Suppressor macrophage treated with lipopolysaccharide for 4 hours (primary cell): ENCODE measurements around the gene PPP1R37.

ENCODE experiments used
- DNase-seq: peaks from one replicate; pipeline ENCODE4 v3.0.0-alpha.2; 2020

Gene PPP1R37

GRCh38 chr19:45071969-45072790, 20.8 kb upstream of the PPP1R37 start:
- DNase-seq: no peak

DNA sequence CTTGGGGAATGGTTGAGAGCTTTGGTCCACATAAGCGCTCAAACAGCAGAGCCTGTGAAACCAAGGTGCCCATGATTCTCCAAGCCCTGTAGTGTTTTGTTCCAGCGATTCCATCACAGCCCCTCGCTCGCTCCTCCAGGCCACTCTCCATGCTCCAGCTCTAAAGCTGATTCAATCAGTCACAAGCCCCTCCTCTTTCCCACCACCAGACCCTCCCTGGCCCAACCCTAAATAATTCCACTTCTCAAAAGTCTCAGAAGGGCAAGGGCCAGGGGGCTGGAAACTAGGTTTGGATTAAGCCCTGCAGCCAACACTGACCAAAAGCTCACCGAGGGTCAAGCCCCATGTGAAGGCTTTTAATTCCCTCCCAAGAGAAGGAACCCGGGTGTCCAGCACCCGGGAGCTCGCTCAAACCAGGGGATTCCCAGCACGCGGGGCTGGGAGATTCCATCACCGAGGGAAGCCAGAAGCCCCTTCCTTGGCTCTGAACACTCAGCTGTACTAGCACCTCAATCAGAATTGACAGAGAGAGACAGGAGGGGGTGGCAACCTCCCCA, 18.2 kb upstream of the PPP1R37 start:
- DNase-seq: no peak

DNA sequence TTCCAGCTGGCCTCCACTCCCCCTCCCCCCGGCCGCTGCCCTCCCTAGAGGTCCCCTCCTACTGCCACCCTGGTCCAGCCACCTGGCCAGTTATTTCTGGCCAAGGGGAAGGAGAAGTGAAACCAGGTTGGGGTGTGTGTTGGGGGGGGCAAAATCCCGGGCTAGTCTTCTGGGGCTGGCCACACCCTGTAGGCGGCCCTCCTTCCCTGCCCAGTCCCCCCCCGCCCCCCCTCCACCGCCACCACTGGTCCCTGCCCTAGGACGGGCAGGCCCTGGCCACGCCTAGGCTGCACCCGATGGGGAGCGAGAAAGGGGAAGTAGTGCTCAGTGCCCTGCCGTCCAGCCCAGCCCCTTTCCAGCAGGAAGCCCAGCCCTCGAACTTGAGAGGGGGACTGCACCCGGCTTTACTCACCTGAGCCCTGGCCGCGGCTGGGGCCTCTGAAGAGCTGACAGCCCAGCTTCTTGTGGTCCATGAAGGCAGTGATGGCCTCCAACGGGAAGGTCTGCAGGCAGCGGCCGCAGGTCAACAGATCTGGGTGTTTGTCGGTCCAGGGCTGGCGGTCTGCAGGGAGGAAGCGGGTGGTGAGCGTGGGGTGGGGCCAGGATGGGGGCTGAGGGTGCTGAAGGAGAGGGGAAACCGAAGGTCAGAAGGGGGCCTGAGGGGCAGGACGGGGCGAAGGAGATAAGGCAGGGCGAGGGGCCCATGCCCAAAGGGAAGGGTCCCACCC, 17.5 kb upstream of the PPP1R37 start:
- DNase-seq: peak; percentile 92

DNA sequence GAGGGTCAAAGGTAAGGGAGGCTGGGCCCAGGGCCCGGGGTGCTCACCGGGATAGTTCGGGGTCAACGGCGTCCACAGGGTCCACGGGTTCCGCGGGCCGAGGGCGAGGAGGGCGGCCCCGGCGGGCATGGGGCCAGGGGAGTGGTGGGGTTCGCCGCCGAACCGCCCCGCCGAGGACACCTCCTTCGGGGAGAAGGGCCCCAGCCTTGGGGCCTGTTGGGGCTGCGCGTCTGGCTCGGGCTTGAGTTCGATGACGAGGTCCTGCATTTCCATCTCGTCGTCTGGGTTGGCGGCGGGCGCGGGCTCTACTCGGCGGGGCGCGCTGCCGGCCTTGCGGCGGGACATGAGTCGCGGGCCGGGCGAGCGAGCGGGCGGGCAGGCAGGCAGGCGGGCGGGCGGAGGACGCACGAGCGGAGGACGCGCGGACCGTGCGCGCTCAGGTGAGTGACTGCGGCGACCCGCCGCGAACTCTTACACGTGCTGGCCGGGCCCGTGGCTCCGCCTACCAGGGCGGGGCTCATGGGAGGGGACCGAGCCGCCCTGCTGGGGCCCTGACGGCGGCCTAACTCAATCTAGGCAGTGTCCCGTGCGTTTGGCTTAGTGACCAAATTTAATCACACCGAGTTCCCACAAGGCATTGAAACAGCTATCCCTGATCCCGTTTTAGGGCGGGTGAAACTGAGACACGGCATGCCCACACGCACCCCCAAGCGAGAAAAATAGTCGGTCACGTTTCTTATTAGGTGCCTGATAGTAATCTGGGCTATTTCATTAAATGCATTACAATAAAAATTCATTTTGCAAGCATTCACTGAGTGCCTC, 16.7 kb upstream of the PPP1R37 start, which contains the start of gene ZNF296:
ZNF296 (minus strand) TSS at position 450 of the 822 bp plus-strand sequence; CDS start at position 345, 105 bp downstream.
- DNase-seq: peak; percentile 80

DNA sequence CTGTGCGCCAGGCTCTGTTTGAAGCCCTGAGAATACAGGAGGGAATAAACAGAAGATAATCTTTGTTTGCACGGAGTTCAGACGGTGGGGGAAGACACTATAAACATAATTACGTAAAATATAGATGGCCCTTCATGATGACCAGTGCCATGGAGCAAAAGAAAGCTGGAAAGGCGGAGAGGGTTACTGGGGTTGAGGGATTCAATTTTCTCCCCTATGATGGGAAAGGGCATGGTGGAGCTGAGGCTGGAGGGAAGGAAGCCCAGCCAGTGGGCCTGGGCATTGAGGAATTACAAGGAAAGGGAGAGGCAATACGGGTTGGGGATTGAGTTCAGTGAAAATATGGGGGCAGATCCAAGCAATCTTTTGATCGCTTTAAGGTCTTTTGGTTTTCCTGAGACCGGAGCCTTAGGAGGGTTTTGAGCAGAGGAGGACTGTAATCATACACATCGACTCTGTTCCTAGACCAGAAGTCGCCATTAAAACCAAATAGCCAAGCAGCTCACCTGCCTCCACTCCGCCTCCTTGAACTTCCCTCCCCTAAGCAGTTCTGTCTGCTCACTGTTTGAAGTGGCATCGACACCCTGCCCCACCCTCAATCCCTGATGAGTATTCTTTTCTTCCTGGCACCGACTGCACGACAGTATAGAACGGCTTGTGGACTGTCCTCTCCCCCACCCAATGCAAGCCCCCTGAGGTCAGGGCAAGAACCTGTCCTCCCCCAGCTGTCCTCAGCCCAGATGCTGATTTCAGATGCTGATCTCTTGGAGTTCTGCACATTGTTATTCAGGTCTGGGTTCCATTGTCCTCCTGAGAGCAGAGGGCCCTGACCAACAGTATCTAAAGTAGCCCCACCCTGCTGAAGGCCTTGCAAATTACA, 15.9 kb upstream of the PPP1R37 start:
- no peak for DNase-seq

DNA sequence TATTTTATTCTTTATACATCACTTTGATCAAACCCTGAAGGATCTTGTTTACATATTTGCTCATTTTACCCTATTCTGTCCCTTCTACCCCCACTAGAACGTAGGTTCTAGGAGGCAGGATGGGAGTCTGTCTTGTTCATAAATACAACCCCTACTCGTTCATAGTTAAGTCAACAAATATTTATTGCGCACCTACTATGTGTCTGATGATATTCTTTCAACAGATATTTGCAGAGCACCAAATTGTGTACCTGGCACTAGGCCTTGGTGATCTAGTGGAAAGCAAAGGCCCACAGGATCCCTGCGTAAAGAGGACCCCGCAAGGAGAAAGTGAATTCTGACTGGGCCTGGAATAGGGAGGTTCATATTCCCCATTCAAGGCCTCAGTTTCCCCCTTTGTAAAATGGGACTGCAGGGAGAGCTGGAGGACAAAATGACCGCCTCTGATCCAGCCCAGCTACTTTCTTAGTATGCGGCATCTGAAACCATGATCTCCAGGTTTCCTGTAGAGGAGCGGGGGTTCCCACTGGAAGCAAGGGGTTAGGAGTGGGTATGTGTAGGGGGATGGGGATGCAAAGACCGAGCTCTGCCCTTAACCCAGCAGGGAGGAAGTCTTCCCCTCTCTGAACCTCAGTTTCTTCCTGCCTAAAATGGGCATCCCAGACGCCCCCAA, 14.5 kb upstream of the PPP1R37 start:
- DNase-seq: no peak

GRCh38 chr19:45079063-45079910, 13.7 kb upstream of the PPP1R37 start, which contains the start of gene GEMIN7:
Gene GEMIN7 (plus strand): TSS chr19:45079260. CDS start chr19:45090115, 10,855 bp downstream.
- peak; percentile 81 for DNase-seq

- DNase-seq: no peak
These were observed 13.0 kb upstream of the PPP1R37 start for GRCh38 chr19:45079911-45080370.

- DNase-seq: no peak
These were observed 10.8 kb upstream of the PPP1R37 start for GRCh38 chr19:45082170-45082569.

DNA sequence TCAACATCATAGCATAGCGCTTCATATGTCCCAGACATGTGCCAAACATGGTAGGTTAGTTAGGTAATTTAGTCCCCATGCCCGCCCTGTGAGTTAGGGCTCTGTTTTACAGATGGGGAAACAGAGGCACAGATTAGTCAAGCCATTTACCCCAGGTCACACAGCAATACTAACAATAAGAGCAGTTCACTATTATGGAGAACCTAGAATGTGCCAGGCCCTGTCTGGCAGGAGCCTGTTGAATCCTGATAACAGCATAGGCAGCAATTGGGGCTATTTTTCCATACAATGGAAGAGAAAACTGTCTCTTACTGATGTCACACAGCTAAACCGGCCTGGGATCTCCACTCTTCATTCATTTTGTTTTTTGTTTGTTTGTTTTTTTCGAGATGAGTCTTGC, 6.5 kb upstream of the PPP1R37 start:
- DNase-seq: no peak

DNA sequence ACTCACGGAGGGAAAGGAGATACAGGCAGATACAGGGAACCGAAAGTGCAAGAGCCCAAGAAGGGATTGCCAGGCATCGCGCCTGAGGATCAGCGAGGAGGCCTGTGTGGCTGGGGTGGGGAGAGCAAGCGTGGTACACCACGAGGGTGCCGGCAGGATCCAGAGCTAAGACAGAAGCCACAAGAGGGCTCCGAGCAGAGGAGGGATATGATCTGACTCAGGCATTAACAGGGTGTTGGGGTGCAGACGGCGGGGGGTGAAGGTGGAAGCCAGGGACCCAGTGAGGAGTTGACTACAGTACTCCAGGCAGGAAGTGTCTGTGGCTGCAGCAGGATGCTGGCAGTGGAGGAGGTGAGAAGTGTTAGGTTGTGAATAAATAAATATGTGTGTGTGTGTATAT, 5.4 kb upstream of the PPP1R37 start:
- DNase-seq: peak; percentile 32

DNA sequence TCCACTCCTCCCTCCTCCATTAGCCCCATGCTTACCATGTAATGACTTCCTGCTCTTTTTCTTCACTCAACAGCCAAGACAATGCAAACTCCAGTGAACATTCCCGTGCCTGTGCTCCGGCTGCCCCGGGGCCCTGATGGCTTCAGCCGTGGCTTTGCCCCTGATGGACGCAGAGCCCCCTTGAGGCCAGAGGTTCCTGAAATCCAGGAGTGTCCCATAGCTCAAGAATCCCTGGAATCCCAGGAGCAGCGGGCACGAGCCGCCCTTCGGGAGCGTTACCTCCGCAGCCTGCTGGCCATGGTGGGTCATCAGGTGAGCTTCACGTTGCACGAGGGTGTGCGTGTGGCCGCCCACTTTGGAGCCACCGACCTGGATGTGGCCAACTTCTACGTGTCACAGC, 2.9 kb upstream of the PPP1R37 start:
- no peak for DNase-seq

DNA sequence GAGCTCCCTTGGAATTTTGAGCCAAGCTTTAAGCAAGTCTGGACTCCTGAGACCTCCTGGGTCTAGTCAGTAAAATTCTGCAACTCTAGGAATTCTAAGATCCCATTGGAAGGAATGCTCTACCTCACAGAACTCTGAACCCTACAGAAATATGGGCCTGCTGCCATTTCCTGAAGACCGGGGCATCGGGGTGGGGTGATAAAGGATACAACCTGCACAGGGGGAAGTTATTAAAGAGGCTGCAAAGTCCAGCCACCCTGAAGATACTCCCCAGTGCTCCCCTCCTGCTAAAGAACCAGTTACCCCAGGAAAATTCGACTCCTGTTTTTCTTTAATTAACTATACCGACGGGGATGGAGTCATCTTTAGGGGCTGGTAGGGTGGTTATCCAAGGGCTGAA, 2.4 kb upstream of the PPP1R37 start:
- no peak for DNase-seq

DNA sequence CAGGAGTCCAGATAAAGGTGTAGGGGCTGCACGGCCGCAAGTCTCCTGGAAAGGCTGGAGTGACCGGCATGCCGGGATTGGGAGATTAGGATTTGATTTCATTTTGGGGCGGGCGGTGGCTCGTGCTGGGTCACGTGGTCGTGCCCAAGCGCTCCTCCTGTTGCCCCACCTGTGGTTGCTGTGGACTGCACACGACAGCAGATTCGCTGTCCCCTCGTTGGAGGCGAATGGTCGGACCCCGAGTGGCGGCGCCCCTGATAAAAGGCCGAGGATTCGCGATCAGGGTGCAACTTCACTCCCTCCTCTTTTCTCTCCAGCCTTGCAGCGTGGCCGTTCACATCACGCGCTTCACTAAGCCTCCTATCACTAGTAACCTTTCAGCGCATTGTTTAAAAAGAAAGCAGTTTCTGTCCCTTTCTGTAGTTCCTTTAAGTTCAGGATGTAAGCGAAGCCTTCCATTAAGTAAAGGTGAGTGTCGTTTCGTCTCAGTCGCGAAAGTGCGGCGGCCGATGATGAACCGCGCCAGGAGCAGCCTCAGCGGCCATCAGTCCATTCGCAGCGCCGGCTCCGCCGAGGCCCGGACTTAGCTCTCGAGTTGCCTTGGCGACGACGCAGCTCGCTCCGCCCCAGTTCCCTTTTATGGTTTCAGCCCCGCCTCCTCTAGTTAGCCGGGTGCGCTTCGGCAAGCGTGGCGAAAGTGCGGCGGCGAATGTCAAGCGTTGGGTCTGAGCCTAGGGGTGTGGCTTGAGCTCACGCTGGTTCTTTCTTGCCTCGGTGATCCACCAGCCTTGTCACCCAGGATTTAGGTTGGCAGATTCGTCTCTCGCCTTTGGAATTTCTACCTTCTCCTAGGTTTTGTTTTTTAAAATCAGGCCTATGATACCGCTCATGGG, 1.7 kb upstream of the PPP1R37 start:
- peak; percentile 99 for DNase-seq

GRCh38 chr19:45094137-45094536, 1.2 kb downstream of the PPP1R37 start:
- no peak for DNase-seq

GRCh38 chr19:45094707-45095106, 1.7 kb downstream of the PPP1R37 start:
- no peak for DNase-seq

- DNase-seq: no peak
These were observed 2.8 kb downstream of the PPP1R37 start for GRCh38 chr19:45095496-45096413.

- DNase-seq: no peak
These were observed 3.7 kb downstream of the PPP1R37 start for GRCh38 chr19:45096700-45097099.
